Endometrial microvascular endothelial cells (primary cell): ENCODE data around the gene MGRN1. TPM values are rescaled to one million over a fixed set of nuclear protein-coding genes. Genes with fewer than 3 reads are reported as not detected.

Experiments used
- in situ Hi-C: cut with HindIII; loops from 2 replicates; pipeline ENCODE4 v1.10.0; 2017; ENCODE audit warnings: low sequenced_read_pairs, low pct_unique_long_range_greater_than_20kb; ENCODE audit errors: inconsistent ontology term
- total RNA-seq: library from RNA; depleted of rRNA; stranded (reverse); fragments of >200 nt; gene quantifications from one replicate; pipeline ENCODE4 v1.2.3, GENCODE V29; 2015; ENCODE audit errors: inconsistent ontology term

MGRN1 gene
- total RNA-seq, 1 donor from 2014 or later = 52.2 TPM

DNA sequence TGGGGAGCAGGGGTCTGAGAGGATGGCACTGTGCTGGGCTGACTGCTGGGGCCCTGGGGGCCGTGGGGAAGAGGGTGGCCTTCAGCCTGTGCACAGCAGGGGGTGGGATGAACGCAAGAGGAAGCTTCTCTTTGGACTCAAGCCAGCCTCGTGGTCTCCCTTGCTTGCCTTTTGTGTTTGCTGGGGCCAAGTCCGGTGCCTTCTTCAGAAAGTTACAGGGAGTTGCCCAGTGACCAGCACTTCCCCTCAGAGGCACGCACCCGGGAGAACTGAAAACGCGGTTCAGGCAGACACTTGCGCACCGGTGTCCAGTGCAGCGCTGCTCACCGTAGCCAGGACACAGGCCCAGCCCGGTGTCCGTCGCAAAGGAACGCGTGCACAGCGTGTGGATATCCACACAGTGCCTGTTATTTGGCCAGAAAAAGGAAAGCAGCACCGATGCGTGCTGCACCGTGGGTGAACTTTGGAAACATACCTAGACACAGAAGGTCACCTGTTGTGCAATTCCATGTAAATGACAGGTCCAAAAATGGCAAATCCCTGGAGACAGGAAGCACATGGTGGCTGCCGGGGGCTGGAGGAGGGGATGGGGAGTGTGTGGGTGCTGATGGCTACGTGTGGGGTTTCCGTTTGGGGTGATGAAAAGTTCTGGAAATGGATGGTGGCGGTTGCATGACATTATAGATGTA, 39.3 kb downstream of the MGRN1 start:
- in situ Hi-C loops = no loop called here

GRCh38 chr16:4664538-4665418, 40.2 kb downstream of the MGRN1 start:
- in situ Hi-C loops = no loop called here

DNA sequence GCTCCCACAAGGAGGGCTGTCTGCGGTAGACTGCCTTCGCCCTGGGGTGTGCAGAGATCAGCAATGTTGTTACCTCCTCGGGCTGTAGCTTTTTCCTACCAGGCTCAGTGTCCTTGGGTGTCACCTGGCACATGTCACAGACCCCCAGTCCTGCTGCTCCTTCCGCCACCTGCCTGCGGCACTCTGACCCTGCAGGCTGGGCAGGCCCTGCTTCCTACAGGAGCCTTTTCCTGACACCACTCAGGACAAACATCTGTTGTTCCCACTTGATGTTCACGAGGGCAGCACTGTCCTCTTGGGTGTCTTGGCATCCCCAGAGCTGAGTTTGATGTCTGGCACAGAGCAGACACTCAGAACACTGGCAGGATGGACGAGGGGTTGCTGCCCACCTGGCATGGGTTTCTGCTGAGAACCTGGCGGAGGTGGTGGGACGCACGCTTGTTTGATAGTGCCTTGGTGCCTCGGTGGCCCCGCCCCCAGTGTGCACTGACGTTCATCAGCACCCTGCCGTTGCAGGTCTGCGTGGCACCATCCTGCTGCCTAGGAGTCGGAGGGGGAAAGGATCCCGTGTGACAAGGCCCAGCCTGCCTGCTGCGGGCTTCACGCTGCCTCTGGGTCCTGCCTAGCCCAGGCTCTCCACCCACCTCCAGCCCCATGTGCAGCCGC, 42.0 kb downstream of the MGRN1 start:
- in situ Hi-C loops = no loop called here

GRCh38 chr16:4667203-4667963, 42.8 kb downstream of the MGRN1 start:
- in situ Hi-C loops = no loop called here

DNA sequence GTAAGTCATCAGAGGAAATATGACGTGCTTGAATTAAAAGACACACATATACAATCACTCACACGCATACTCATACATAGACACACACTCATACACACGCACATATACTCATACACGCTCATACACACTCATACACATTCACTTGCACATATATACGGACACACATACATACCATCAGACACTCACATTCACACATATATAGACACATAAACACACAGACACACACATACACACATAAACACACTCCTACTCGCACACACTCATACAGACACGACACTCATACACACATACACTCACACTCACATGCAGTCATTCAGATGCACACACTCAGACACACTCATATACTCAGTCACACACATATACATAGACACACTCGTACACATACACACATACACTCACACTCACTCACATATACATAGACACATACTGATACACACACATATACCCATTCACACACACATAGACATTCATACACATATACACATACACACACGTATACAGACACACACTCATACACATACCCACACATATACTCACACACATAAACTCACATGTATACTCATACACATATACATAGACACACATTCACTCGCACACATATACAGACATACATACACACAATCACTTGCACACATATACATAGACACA, 43.8 kb downstream of the MGRN1 start:
- in situ Hi-C loops = no loop called here

DNA sequence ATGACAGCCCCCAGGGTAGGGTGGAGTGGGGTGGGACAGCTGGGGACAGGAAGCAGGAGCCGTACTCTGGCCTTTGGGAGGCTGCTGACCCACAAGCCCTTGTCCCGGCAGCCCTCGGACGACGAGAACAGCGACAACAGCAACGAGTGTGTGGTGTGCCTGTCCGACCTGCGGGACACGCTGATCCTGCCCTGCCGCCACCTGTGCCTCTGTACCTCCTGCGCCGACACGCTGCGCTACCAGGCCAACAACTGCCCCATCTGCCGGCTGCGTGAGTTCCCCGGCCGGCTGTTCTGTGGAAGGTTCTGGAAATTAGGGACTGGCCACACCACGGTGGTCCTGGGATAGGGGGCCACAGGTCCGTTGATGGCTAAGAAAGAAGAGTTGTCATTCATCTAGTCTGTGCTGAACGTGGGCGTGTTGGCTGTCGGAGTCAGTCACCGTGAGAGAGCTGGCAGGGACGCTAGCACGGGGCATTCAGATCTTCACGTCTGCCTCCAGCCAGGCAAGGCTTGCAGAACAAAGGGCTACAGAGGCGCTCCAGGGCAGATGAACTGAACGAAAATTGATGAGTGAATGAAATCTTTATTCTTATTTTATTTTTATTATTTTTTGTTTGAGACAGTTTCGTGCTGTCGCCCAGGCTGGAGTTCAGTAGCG, 48.9 kb downstream of the MGRN1 start:
- in situ Hi-C loops = no loop called here

- in situ Hi-C loops = no loop called here
These were observed 50.4 kb downstream of the MGRN1 start for GRCh38 chr16:4674926-4675530.

DNA sequence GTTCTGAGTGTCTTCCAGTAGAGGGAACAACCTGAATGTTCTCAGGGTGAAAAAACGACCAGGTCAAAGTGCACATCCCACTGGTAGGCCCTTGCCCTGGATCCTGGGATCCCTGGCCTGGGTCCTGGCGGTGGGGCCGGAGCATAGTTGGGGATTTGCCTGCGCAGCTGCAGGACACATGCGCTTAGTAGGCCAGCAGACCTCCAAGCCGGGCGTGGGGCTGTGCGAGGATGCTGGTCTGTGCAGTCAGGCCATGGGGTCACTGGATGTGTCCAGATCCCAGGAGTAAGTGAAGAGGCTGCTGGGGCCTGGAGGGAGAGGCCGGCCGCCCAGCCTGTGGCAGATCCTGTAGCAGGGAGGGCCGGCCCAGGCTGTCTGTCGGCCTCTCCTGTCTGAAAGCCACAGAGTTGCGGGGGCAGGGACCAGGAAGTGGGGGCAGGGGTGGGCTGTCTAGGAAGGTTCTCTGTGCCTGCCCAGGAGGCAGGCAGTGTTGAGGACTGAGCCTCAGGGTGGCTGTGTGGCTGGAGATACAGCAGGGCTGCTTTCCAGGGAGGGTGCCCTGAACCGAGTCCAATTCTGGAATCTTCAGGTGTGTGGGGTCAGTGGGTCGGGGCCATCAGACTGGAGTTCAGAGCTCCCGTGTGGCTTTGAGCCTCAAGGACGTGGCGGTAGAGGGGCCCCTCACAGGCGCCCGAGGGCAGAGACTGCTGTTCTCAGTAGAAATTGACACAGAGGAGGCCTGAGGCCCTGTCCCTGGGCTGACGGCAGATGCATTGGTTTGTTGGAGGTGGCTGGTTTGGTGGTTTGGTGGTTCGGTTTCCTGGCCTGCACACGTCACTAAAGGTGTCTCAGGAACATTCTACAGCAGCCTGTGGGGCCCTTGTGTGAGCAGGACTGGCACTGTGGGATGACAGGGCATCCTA, 51.5 kb downstream of the MGRN1 start:
- in situ Hi-C loops = no loop called here

- in situ Hi-C loops = no loop called here
These were observed 52.2 kb downstream of the MGRN1 start for GRCh38 chr16:4676831-4677230.

DNA sequence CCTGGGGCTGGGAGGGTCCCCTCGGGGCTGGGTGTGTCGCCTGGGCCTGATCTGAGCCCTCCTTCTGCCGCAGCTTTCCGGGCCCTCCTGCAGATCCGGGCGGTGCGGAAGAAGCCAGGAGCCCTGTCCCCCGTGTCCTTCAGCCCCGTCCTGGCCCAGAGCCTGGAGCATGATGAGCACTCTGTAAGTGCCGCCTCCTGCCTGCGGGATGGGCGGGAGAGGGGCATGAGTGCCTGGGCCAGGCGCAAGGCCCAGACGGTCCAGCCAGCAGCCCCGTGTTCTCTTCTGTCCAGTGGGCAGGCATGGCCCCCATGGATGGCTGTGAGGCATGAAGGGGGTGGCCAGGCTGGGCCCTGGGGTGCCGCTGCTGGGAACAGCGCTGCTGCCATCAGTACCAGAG, 52.8 kb downstream of the MGRN1 start:
- in situ Hi-C loops = no loop called here

- in situ Hi-C loops = no loop called here
These were observed 53.4 kb downstream of the MGRN1 start for GRCh38 chr16:4677994-4678393.

DNA sequence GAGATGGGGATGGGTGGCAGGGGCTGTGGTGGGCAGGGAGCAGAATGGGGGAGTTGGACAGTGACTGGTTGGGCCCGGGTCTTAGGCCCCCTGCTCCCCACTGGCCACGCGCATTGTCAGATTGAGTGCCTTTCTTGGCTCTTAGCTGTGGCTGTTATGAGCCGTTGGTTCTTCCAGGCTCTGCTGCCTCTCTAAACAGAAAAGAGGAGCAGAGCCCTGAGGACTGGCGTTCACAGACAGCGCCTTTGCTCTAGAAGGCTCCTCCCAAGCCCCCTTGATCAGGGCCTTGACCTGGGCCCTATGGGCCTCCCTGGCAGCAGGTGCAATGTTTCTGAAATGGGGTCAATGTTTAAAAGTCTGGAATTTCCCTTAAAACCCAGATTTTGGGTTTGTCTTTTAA, 54.0 kb downstream of the MGRN1 start:
- in situ Hi-C loops = no loop called here

DNA sequence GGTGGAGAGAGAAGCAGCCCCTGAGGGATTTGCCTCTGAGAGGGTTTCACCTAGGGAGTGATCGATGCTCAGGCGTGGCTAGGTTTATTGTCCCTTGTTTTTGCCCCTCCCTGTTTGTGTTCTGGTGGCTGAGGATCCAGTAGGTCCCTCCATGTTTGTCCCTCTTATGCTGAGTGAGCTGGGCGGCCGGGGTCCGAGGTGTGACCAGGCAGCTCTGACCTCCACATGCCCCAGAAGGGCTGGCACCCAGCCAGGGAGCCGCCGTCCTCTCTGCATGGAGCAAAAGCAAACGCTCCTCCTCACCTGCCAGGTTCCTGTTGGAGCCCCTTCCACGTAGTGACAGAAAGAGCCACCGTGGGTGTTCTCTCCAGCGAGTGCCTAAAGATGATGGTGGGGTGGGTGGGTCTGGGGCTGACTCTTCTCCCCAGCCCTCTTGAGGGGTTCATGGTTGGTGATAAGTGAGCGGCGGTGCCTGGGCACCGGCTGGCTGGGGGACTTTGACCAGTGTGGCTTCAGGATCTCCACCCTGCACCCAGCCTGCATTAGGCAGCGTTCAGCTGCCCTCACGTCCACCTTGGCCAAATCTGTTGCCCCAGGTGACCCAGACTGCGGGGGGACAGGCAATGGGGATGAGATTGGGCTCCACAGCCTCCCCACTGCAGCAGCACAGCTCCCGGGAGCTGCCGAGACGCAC, 54.7 kb downstream of the MGRN1 start:
- in situ Hi-C loops = no loop called here

DNA sequence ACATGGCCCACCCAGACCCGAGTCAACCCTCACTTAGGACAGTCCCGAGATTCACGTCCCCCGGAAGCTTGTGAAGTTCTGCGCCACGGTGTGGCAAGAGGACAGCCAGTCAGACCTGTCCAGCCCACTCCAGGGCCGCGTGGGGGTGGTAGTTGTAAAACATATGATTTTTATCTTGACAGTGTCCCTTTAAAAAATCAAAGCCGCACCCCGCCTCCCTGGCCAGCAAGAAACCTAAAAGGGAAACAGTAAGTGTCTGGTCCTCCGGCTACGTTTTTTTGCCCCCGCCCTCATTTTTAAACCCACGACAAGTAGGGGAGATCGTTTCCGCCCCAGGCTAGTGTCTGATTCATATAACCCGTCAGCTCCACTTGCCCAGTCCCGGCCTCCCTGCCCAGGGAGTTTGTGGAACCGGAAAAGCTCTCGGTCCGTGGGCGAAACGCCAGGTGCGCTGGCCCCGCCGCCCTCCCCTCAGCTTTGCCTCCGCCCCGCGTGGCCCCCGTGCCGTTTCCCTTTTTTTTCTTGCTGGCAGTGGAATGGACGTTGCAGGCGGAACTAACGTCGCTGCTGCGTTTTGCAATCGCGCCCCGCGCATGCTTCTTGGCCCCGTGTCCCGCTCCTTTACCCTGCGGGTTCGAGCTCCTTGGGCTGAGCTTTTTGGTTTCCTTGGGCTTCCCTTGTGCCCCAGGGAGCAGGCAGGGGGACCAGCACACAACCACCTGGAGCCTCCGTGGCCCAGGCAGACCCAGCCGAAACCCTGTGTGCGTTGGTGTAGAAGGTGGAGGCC, 55.4 kb downstream of the MGRN1 start:
- in situ Hi-C loops = no loop called here

DNA sequence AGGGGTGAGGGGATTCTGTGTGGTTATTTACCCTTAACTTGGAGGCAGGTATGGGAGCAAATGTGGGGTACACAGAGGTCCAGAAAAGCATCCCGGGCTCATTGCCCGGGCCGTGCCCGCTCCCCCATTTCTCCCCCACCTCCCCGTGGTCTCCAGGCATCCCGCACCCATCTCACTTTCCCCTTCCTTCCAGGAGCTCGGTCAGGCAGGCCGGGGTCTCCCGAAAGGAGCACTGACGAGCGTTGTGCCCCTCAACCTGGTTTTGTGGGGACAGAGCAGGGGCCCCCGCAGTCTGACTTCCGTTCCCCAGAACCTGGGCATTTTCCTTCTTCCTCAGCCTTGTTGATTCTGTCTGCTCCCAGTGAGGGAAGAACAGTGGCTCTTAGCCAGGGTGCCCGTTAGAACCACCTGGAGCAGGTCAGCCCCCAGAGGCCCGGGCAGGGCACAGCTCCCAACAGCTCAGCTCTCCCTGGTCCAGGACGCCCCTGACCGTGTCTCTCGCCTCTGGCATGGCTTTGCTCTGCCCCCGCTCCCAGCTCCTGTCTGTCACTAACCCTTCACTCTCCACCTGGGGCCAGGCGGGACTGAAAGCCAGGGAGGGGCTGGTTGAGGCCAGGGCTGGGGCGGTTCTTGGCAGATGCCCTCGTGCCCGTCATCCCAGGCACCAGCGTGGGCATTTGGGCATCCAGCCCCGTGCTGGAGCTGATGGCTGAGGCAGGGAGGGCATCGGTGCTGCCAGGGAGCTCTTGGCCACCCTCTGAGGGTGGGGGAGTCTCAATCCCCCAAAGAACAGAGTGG, 56.2 kb downstream of the MGRN1 start:
- in situ Hi-C loops = no loop called here
